Large intestine (tissue), 3 donors: ENCODE measurements around the gene SIDT1. TPM values are rescaled to one million over a fixed set of nuclear protein-coding genes. Genes with fewer than 3 reads are reported as not detected.

Source experiments
- DNase-seq, 2 donors: peaks; one replicate each; pipeline versions ENCODE4 v3.0.0 to v3.0.0-alpha.2; 2013
- H3K27ac ChIP-seq: one replicate; pipeline ENCODE4 v1.5.1; 2013; ENCODE audit warnings: low read length
- H3K27me3 ChIP-seq: 2 replicates; pipeline ENCODE4 v1.6.1; 2013; ENCODE audit warnings: low read length; ENCODE audit not compliant: control insufficient read depth, insufficient read depth
- H3K36me3 ChIP-seq: 2 replicates; pipeline ENCODE4 v1.6.1; 2013; ENCODE audit warnings: low read length; ENCODE audit not compliant: control insufficient read depth, insufficient read depth
- H3K4me1 ChIP-seq: one replicate; pipeline ENCODE4 v1.6.1; 2013; ENCODE audit warnings: low read length; ENCODE audit not compliant: control insufficient read depth, insufficient read depth
- H3K4me3 ChIP-seq: one replicate; pipeline ENCODE4 v1.5.1; 2013; ENCODE audit warnings: low read length
- H3K9me3 ChIP-seq: one replicate; pipeline ENCODE4 v1.6.1; 2013; ENCODE audit warnings: mild to moderate bottlenecking, low read depth, low read length, moderate library complexity; ENCODE audit not compliant: control insufficient read depth
- WGBS: methylation state at CpG from one replicate; pipeline ENCODE4 v1.1.5; 2013; ENCODE audit warnings: low lambda C conversion rate; ENCODE audit not compliant: insufficient coverage; 5-methylcytosine and 5-hydroxymethylcytosine counted together
- polyA plus RNA-seq: library from polyadenylated mRNA; unstranded; fragments of 120-200 nt; gene quantifications from one replicate; pipeline ENCODE4 v1.2.1, GENCODE V29; 2013

The SIDT1 gene
- polyA plus RNA-seq, 1 donor = 4.5 TPM

DNA sequence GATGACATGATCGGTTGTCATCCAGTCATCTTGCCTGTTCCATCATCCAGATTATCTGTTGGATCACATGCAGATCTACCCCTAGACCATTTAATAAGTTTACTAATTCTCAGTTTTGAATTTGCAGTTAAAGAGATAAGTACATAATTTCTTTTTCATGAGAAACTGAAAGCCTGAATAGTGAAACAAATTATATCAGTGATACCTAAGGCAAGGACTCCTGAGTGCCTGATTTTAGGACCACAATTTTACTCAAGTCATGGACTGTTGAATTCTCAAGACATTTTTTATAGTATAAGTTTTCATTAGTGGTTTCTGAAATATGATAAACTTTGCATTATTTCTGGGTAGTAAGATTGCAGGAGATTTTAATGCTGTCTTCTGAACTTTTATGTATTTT, 13.2 kb downstream of the SIDT1 start:
- Histone ChIP-seq H3K9me3 (peaks cover 6% of the 10 kb centered on the region), H3K36me3 (no peaks in the 10 kb centered on the region), H3K4me3 (no peak overlapping the region), H3K4me1 (no peaks in the 10 kb centered on the region), H3K27me3 (no peaks in the 10 kb centered on the region), H3K27ac (no peak overlapping the region)
- no peak for DNase-seq
- 100% methylated on average over 1 of the region's 1 CpG for WGBS

- Histone ChIP-seq H3K36me3 (no peaks in the 10 kb centered on the region), H3K4me1 (no peaks in the 10 kb centered on the region), H3K27me3 (no peaks in the 10 kb centered on the region), H3K9me3 (peaks cover 6% of the 10 kb centered on the region), H3K27ac (no peak overlapping the region), H3K4me3 (no peak overlapping the region)
- 78% methylated on average over 2 of the region's 3 CpGs for WGBS
- no peak for DNase-seq
Measured at GRCh38 chr3:113546414-113546893, 14.1 kb downstream of the SIDT1 start.

DNA sequence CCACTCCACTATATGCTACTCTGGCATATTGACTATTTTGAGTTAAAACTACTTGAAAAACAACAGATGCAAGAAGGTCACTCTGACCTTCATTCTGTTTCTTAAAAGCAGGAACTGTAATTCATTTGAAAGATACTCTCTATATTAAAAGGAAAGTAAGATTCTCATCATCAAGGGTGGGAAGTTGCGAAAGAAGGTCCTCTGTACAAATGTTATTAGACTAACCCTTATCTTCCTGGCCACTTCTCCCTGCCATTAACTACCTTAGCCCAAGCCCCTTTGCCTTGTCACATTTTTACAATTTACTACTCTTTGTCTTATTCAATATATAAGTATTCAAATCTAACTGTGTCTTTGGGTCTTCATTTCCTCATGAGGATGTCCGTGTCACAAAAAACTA, 16.1 kb downstream of the SIDT1 start:
- H3K27me3 ChIP-seq = no peaks in the 10 kb centered on the region
- H3K4me3 ChIP-seq = no peak overlapping the region
- H3K36me3 ChIP-seq = no peaks in the 10 kb centered on the region
- no CpG with 5 or more reads among the region's 2 CpGs for WGBS
- no peak overlapping the region for H3K27ac ChIP-seq
- no peak for DNase-seq
- H3K4me1 ChIP-seq = no peaks in the 10 kb centered on the region
- H3K9me3 ChIP-seq = no peaks in the 10 kb centered on the region

GRCh38 chr3:113551820-113552219, 19.5 kb downstream of the SIDT1 start:
- Histone ChIP-seq H3K4me1 (no peaks in the 10 kb centered on the region), H3K4me3 (no peak overlapping the region), H3K36me3 (no peaks in the 10 kb centered on the region), H3K27me3 (no peaks in the 10 kb centered on the region), H3K27ac (no peak overlapping the region), H3K9me3 (no peaks in the 10 kb centered on the region)
- 0% methylated on average over 1 of the region's 5 CpGs for WGBS
- no peak for DNase-seq

GRCh38 chr3:113552851-113553250, 20.5 kb downstream of the SIDT1 start:
- WGBS = no CpG with 5 or more reads among the region's 3 CpGs

DNA sequence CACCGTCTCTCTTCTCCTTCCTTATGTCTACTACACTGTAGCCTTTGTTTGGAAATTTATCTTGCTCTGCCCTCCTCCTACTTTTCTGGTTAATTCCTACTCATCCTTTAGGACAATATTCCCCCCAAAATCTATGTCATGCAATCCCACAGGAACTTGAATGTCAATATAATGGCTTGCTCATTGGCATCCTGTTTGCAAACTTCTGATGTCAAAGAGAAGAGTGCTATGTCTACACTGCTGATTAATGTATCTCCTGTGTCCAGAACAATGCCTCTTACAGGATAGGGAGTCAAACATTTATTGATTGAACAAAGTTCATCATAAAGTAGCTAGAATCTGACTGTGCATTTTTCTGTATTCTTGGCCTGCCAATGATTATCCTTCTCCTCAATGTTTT, 22.8 kb downstream of the SIDT1 start:
- H3K36me3 ChIP-seq = no peaks in the 10 kb centered on the region
- no peaks in the 10 kb centered on the region for H3K4me1 ChIP-seq
- H3K27ac ChIP-seq = no peak overlapping the region
- no CpG with 5 or more reads among the region's 1 CpG for WGBS
- H3K9me3 ChIP-seq = no peaks in the 10 kb centered on the region
- H3K27me3 ChIP-seq = no peaks in the 10 kb centered on the region
- no peak overlapping the region for H3K4me3 ChIP-seq
- DNase-seq = no peak

More at GRCh38 chr3:113552851-113553250, 20.5 kb downstream of the SIDT1 start:
- no peak for DNase-seq
- Histone ChIP-seq H3K27ac (no peak overlapping the region), H3K27me3 (no peaks in the 10 kb centered on the region), H3K4me1 (no peaks in the 10 kb centered on the region), H3K36me3 (no peaks in the 10 kb centered on the region), H3K9me3 (no peaks in the 10 kb centered on the region), H3K4me3 (no peak overlapping the region)

DNA sequence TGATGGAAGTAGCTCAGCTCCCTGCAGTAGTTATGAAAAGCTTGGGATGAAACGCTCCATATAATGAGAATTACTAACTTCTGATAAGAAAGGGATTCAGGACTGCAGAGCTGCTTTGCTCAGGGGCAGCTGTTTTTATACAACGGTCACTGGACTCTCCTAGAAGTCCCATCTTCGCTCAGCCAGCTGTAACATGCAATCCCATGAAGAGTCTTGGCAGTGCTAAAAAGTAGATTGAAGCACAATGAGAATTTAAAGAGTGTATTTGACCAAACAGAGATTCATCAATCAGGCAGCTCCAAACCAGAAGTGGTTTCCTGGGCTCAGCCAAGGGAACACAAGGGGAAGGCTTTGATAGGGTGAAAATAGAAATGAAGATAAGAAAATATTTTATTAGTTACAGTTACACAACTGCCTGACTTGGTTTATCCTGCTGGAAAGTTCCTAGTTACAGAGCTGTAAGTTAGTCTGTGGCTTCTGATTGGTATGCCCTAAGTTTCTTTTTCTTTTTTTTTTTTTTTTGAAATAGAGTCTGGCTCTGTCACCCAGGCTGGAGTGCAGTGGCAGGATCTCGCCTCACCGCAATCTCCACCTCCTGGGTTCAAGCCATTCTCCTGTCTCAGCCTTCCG, 24.1 kb downstream of the SIDT1 start:
- no CpG with 5 or more reads among the region's 6 CpGs for WGBS
- DNase-seq = no peak
- H3K4me1 ChIP-seq = no peaks in the 10 kb centered on the region
- H3K36me3 ChIP-seq = no peaks in the 10 kb centered on the region
- no peaks in the 10 kb centered on the region for H3K9me3 ChIP-seq
- no peak overlapping the region for H3K4me3 ChIP-seq
- no peaks in the 10 kb centered on the region for H3K27me3 ChIP-seq
- H3K27ac ChIP-seq = no peak overlapping the region

- no peak for DNase-seq
Measured at GRCh38 chr3:113556946-113557335, 24.6 kb downstream of the SIDT1 start.

GRCh38 chr3:113557374-113557773, 25.0 kb downstream of the SIDT1 start:
- no peak for DNase-seq
- Histone ChIP-seq H3K27me3 (no peaks in the 10 kb centered on the region), H3K36me3 (no peaks in the 10 kb centered on the region), H3K4me1 (no peaks in the 10 kb centered on the region), H3K27ac (no peak overlapping the region), H3K9me3 (no peaks in the 10 kb centered on the region), H3K4me3 (no peak overlapping the region)

More at GRCh38 chr3:113556946-113557335, 24.6 kb downstream of the SIDT1 start:
- H3K36me3 ChIP-seq = no peaks in the 10 kb centered on the region
- H3K27ac ChIP-seq = no peak overlapping the region
- H3K9me3 ChIP-seq = no peaks in the 10 kb centered on the region
- H3K4me1 ChIP-seq = no peaks in the 10 kb centered on the region
- WGBS = no CpG with 5 or more reads among the region's 7 CpGs
- no peaks in the 10 kb centered on the region for H3K27me3 ChIP-seq
- H3K4me3 ChIP-seq = no peak overlapping the region

DNA sequence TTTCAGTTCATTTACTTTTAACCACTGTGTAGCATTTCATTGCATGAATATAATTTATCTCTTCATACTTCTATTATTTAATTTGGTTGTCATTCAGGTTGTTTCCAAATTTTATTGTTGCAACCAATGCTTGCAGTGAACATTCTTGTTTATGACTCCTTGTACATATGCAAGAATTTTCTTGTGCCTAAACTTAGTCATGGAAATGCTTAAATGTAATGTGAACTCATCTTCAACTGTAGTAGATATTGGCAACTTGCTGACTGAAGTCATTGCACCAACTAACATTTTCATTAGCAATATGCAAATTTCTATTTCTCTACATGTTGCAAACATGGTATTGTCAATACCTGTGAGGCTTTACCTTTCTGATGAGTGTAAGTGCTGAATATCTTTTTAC, 26.7 kb downstream of the SIDT1 start:
- H3K4me1 ChIP-seq = no peaks in the 10 kb centered on the region
- no peaks in the 10 kb centered on the region for H3K27me3 ChIP-seq
- no peak overlapping the region for H3K4me3 ChIP-seq
- H3K27ac ChIP-seq = no peak overlapping the region
- no peak for DNase-seq
- H3K36me3 ChIP-seq = no peaks in the 10 kb centered on the region
- H3K9me3 ChIP-seq = no peaks in the 10 kb centered on the region

- Histone ChIP-seq H3K36me3 (no peaks in the 10 kb centered on the region), H3K27ac (no peak overlapping the region), H3K27me3 (no peaks in the 10 kb centered on the region), H3K4me3 (no peak overlapping the region), H3K9me3 (no peaks in the 10 kb centered on the region), H3K4me1 (no peaks in the 10 kb centered on the region)
- WGBS = 50% methylated on average over 1 of the region's 6 CpGs
- DNase-seq = no peak
Measured at GRCh38 chr3:113560271-113560670, 27.9 kb downstream of the SIDT1 start.
